Caco-2 (cell line): ENCODE results near the gene SSBP2. TPM values are rescaled to one million over a fixed set of nuclear protein-coding genes. Genes with fewer than 3 reads are reported as not detected.

ENCODE experiments used
- BruUV-seq: library from RNA; stranded (reverse); fragments of 400-500 nt; replicated peaks from 2 replicates; lab custom pipeline; 2021; lab: Mats Ljungman, UMichigan
- CTCF ChIA-PET: fragments of 300-600 bp; sonication (Branson Sonifier 250); formaldehyde crosslinking; loops from one replicate; lab custom pipeline; 2022; ENCODE audit warnings: antibody characterized with exemption; lab: Charles Lee
- POLR2A ChIA-PET: fragments of 300-600 bp; sonication (Branson Sonifier 250); formaldehyde crosslinking; loops from one replicate; lab custom pipeline; 2022; ENCODE audit warnings: antibody characterized with exemption; lab: Charles Lee
- DNase-seq, 2 experiments: peaks; one replicate each; pipeline versions ENCODE4 v3.0.0 to v3.0.0-alpha.2; 2020 to 2022
- H3K27me3 ChIP-seq: replicated peaks from 2 replicates; pipeline ENCODE4 v1.6.0; 2011; ENCODE audit warnings: low read length; ENCODE audit not compliant: control insufficient read depth, insufficient read depth
- H3K36me3 ChIP-seq: 2 replicates; pipeline ENCODE4 v1.5.1; 2011; ENCODE audit warnings: low read length; ENCODE audit not compliant: control insufficient read depth, insufficient read depth
- H3K4me1 ChIP-seq: fragments of 250-450 bp; sonication (Bioruptor Pico); 2 replicates; pipeline ENCODE4 v1.5.1; 2020; ENCODE audit warnings: mild to moderate bottlenecking
- H3K4me3 ChIP-seq: 2 replicates; pipeline ENCODE4 v1.5.1; 2011; ENCODE audit warnings: low read depth, mild to moderate bottlenecking, control low read depth, low read length
- H3K9me3 ChIP-seq: fragments of 250-450 bp; sonication (Bioruptor Pico); 2 replicates; pipeline ENCODE4 v1.5.1; 2020; ENCODE audit warnings: mild to moderate bottlenecking, moderate library complexity
- H3K27ac Mint-ChIP-seq: one replicate; pipeline ENCODE4 v1.8.0; 2022; ENCODE audit warnings: mixed read lengths; ENCODE audit not compliant: unreplicated experiment
- H3K27me3 Mint-ChIP-seq: one replicate; pipeline ENCODE4 v1.8.0; 2022; ENCODE audit warnings: mixed read lengths; ENCODE audit not compliant: insufficient read depth, unreplicated experiment
- H3K36me3 Mint-ChIP-seq: one replicate; pipeline ENCODE4 v1.8.0; 2022; ENCODE audit warnings: mild to moderate bottlenecking, mixed read lengths; ENCODE audit not compliant: insufficient read depth, unreplicated experiment
- H3K4me1 Mint-ChIP-seq: one replicate; pipeline ENCODE4 v1.8.0; 2022; ENCODE audit warnings: low read depth, mixed read lengths; ENCODE audit not compliant: unreplicated experiment
- H3K4me3 Mint-ChIP-seq: one replicate; pipeline ENCODE4 v1.8.0; 2022; ENCODE audit warnings: mild to moderate bottlenecking, moderate library complexity, mixed read lengths; ENCODE audit not compliant: unreplicated experiment
- H3K9me3 Mint-ChIP-seq: one replicate; pipeline ENCODE4 v1.8.0; 2022; ENCODE audit warnings: mixed read lengths; ENCODE audit not compliant: unreplicated experiment
- CTCF ChIP-seq, 2 experiments: fragments of 200-600 bp in 1 of 2; IDR thresholded peaks; 1 replicate in 1 of 2; 2 replicates in 1 of 2; pipeline versions ENCODE4 v1.5.1 to v1.8.0; 2011 to 2022; ENCODE audit warnings: antibody characterized with exemption in 1 of 2, control low read depth in 1 of 2, inconsistent platforms in 1 of 2, low read depth in 1 of 2, low read length in 1 of 2, mild to moderate bottlenecking in 1 of 2, moderate library complexity in 1 of 2; ENCODE audit not compliant: insufficient read depth in 1 of 2, severe bottlenecking in 1 of 2, unreplicated experiment in 1 of 2
- intact Hi-C: fragments of 100-400 bp; cut with micrococcal nuclease; formaldehyde crosslinking; loops from one replicate; pipeline ENCODE4 v1.10.0; 2022; ENCODE audit not compliant: unreplicated experiment
- total RNA-seq: library from RNA; stranded (reverse); gene quantifications from 2 replicates; pipeline ENCODE4 v1.2.3, GENCODE V29; 2022

SSBP2 gene
- total RNA-seq, 1 experiment from 2014 or later, result 2.5 TPM

- Mint-ChIP-seq H3K27me3 (peaks cover 3% of the 10 kb centered on the region), H3K9me3 (no peaks in the 10 kb centered on the region), H3K4me3 (no peak overlapping the region), H3K36me3 (no peaks in the 10 kb centered on the region), H3K27ac (no peak overlapping the region), H3K4me1 (no peaks in the 10 kb centered on the region)
- BruUV-seq, result no TSS peak
- no peaks in the 10 kb centered on the region for H3K9me3 ChIP-seq
- no peak for DNase-seq
- CTCF ChIA-PET, result no interaction called here
- H3K27me3 ChIP-seq, result no peaks in the 10 kb centered on the region
- intact Hi-C loops, result no loop called here
- H3K4me1 ChIP-seq, result no peaks in the 10 kb centered on the region
- TF ChIP-seq CTCF (IDR thresholded peaks at IDR 0.05; ENCODE audit: insufficient read depth in 1 of 2, low read depth in 1 of 2, low read length in 1 of 2, severe bottlenecking in 1 of 2, unreplicated experiment in 1 of 2), result no peak
- H3K36me3 ChIP-seq, result no peaks in the 10 kb centered on the region
- POLR2A ChIA-PET, result no interaction called here
- no peak overlapping the region for H3K4me3 ChIP-seq
These were observed 56.2 kb downstream of the SSBP2 start for GRCh38 chr5:81694726-81695125.

GRCh38 chr5:81688215-81688614 lies 62.7 kb downstream of the SSBP2 start:
- no peaks in the 10 kb centered on the region for H3K36me3 ChIP-seq
- intact Hi-C loops, result no loop called here
- H3K4me1 Mint-ChIP-seq, result no peaks in the 10 kb centered on the region
- DNase-seq, result no peak
- H3K27me3 ChIP-seq, result no peaks in the 10 kb centered on the region
- H3K27ac Mint-ChIP-seq, result no peak overlapping the region
- H3K27me3 Mint-ChIP-seq, result peaks cover 6% of the 10 kb centered on the region
- POLR2A ChIA-PET, result no interaction called here
- H3K4me1 ChIP-seq, result no peaks in the 10 kb centered on the region
- H3K9me3 Mint-ChIP-seq, result no peaks in the 10 kb centered on the region
- H3K4me3 ChIP-seq, result no peak overlapping the region
- no peak for TF ChIP-seq CTCF (IDR thresholded peaks at IDR 0.05; ENCODE audit: insufficient read depth in 1 of 2, low read depth in 1 of 2, low read length in 1 of 2, severe bottlenecking in 1 of 2, unreplicated experiment in 1 of 2)
- no peaks in the 10 kb centered on the region for H3K36me3 Mint-ChIP-seq
- H3K4me3 Mint-ChIP-seq, result no peak overlapping the region
- CTCF ChIA-PET, result no interaction called here
- BruUV-seq, result no TSS peak
- no peaks in the 10 kb centered on the region for H3K9me3 ChIP-seq

GRCh38 chr5:81687292-81687691 lies 63.6 kb downstream of the SSBP2 start:
- no peaks in the 10 kb centered on the region for H3K36me3 ChIP-seq
- Mint-ChIP-seq H3K4me1 (no peaks in the 10 kb centered on the region), H3K9me3 (no peaks in the 10 kb centered on the region), H3K27ac (no peak overlapping the region), H3K27me3 (peaks cover 6% of the 10 kb centered on the region), H3K4me3 (no peak overlapping the region), H3K36me3 (no peaks in the 10 kb centered on the region)
- no peak for DNase-seq
- TF ChIP-seq CTCF (IDR thresholded peaks at IDR 0.05; ENCODE audit: insufficient read depth in 1 of 2, low read depth in 1 of 2, low read length in 1 of 2, severe bottlenecking in 1 of 2, unreplicated experiment in 1 of 2), result no peak
- no peaks in the 10 kb centered on the region for H3K27me3 ChIP-seq
- no TSS peak for BruUV-seq
- H3K4me1 ChIP-seq, result no peaks in the 10 kb centered on the region
- CTCF ChIA-PET, result no interaction called here
- no peaks in the 10 kb centered on the region for H3K9me3 ChIP-seq
- intact Hi-C loops, result no loop called here
- POLR2A ChIA-PET, result no interaction called here
- H3K4me3 ChIP-seq, result no peak overlapping the region
